Stomach (tissue), 4 donors: ENCODE data around the gene QRFP.

Experiments
- POLR2A ChIP-seq, 4 donors: fragments of 450-650 bp; IDR thresholded peaks; one replicate each; pipeline ENCODE4 v1.6.1; 2016; ENCODE audit warnings: antibody characterized with exemption in 4 of 4, control low read depth in 2 of 4, mild to moderate bottlenecking in 1 of 4, moderate library complexity in 1 of 4
- TF ChIP-seq, protein P1 (sequence below), 7 experiments: fragments of 450-650 bp in 4 of 7; fragments of 200-600 bp in 3 of 7; sonication (generic) in 3 of 7; IDR thresholded peaks; one replicate each; pipeline ENCODE4 v1.5.1; 2016 to 2019; ENCODE audit warnings: antibody characterized with exemption in 7 of 7, control low read depth in 2 of 7, mild to moderate bottlenecking in 1 of 7

DNA sequence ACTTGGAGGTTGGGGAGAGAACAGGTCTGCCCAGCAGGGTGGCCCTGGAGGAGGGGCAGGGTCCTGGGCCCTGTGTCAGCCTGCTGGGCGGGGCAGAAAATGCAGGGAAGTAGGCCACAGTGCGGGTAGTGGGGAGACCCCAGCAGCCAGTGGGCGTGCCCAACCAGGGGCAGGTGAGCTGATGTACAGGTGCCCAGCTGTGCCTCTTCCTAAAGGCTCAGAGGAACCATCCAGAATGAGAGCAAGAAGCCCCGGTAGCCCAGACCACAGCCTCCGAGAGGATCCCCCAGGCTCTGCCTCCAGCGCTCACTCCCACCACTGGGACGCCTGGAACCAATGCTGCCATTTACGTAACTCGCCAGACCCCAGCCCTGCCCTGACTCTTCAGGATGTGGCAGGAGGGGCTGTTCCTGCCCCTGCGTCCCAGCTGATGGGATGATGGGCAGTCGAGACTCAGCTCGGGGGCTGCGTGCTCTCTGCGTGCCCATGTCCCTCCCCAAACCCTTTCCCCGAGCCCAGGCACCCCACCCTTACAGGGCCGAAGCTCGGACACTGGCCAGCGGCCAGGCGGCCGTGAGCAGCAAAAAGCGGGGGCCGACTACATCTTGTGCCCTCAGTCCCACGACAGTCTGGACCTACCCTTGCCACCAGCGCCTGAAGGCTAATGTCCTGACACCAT is 17.9 kb upstream of the QRFP start:
- no peak for TF ChIP-seq POLR2A (IDR thresholded peaks at IDR 0.05)
- TF ChIP-seq, protein P1, sequence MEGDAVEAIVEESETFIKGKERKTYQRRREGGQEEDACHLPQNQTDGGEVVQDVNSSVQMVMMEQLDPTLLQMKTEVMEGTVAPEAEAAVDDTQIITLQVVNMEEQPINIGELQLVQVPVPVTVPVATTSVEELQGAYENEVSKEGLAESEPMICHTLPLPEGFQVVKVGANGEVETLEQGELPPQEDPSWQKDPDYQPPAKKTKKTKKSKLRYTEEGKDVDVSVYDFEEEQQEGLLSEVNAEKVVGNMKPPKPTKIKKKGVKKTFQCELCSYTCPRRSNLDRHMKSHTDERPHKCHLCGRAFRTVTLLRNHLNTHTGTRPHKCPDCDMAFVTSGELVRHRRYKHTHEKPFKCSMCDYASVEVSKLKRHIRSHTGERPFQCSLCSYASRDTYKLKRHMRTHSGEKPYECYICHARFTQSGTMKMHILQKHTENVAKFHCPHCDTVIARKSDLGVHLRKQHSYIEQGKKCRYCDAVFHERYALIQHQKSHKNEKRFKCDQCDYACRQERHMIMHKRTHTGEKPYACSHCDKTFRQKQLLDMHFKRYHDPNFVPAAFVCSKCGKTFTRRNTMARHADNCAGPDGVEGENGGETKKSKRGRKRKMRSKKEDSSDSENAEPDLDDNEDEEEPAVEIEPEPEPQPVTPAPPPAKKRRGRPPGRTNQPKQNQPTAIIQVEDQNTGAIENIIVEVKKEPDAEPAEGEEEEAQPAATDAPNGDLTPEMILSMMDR (IDR thresholded peaks at IDR 0.05), result no peak
